RWPE2 (cell line): ENCODE results near the gene NLRP3.
"Not testable (repeated sequence)": the region's sequence is repeated elsewhere in the genome, so short reads cannot be mapped to it uniquely, and the experiment has no call there.

Source experiments
- ATAC-seq: fragments of 200-7000 bp; cut with Tn5 transposase; 3 replicates; pipeline ENCODE4 v1.9.1; 2021; ENCODE audit warnings: low read depth
- DNase-seq: peaks from one replicate; pipeline ENCODE4 v3.0.0-alpha.2; 2020; ENCODE audit warnings: low spot score
- H3K27ac ChIP-seq: fragments of 450-650 bp; 2 replicates; pipeline ENCODE4 v1.5.1; 2017; ENCODE audit warnings: mild to moderate bottlenecking; ENCODE audit not compliant: poor library complexity, severe bottlenecking
- H3K27me3 ChIP-seq: fragments of 250-450 bp; sonication (Bioruptor Pico); 2 replicates; pipeline ENCODE4 v1.5.1; 2021; ENCODE audit warnings: mild to moderate bottlenecking, moderate library complexity; ENCODE audit not compliant: insufficient read depth, poor library complexity, severe bottlenecking
- H3K36me3 ChIP-seq: fragments of 250-450 bp; sonication (Bioruptor Pico); 2 replicates; pipeline ENCODE4 v1.5.1; 2020; ENCODE audit warnings: low read depth, mild to moderate bottlenecking, moderate library complexity
- H3K4me1 ChIP-seq: fragments of 250-450 bp; sonication (Bioruptor Pico); 2 replicates; pipeline ENCODE4 v1.5.1; 2021; ENCODE audit warnings: mild to moderate bottlenecking, moderate library complexity; ENCODE audit not compliant: insufficient read depth, poor library complexity, severe bottlenecking
- H3K4me3 ChIP-seq: fragments of 250-450 bp; sonication (Bioruptor Pico); 2 replicates; pipeline ENCODE4 v1.5.1; 2021; ENCODE audit warnings: mild to moderate bottlenecking, moderate library complexity; ENCODE audit not compliant: severe bottlenecking
- H3K9me3 ChIP-seq: fragments of 250-450 bp; sonication (Bioruptor Pico); 2 replicates; pipeline ENCODE4 v1.5.1; 2021; ENCODE audit warnings: mild to moderate bottlenecking, moderate library complexity; ENCODE audit not compliant: severe bottlenecking
- CTCF ChIP-seq: fragments of 450-650 bp; IDR thresholded peaks from one replicate; pipeline ENCODE4 v1.5.1; 2017; ENCODE audit warnings: mild to moderate bottlenecking, moderate library complexity; ENCODE audit not compliant: poor library complexity, severe bottlenecking

The NLRP3 gene

DNA sequence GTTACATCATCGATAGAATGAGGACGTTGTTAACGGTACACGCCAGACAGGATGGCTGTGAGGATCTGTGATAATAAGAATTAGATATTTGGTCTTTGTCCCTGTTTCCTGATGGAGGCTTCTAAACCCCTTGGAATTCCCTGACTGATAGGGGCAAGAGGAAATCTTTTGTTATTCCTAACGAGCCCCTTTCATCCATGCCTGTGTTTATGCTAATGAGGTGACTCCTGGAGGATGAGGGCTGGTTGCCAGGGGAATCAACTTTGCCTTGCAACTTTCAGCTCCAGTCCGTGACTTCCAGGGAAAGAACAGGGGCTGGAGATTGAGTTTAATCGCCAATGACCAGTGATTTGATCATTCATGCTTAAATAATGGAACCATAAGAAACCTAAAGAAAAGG, 39.3 kb upstream of the NLRP3 start:
- no peaks in the 10 kb centered on the region for H3K9me3 ChIP-seq
- ATAC-seq (no peak), DNase-seq (no peak)
- H3K27me3 ChIP-seq: no peaks in the 10 kb centered on the region
- H3K36me3 ChIP-seq: no peaks in the 10 kb centered on the region
- no peak overlapping the region for H3K4me3 ChIP-seq
- no peaks in the 10 kb centered on the region for H3K4me1 ChIP-seq
- TF ChIP-seq CTCF: no peak
- no peak overlapping the region for H3K27ac ChIP-seq

- not testable (repeated sequence) for DNase-seq, H3K27ac ChIP-seq, H3K27me3 ChIP-seq, H3K4me3 ChIP-seq, ATAC-seq, H3K4me1 ChIP-seq, H3K9me3 ChIP-seq, H3K36me3 ChIP-seq
These were observed 38.3 kb upstream of the NLRP3 start for GRCh38 chr1:247377656-247378055.

DNA sequence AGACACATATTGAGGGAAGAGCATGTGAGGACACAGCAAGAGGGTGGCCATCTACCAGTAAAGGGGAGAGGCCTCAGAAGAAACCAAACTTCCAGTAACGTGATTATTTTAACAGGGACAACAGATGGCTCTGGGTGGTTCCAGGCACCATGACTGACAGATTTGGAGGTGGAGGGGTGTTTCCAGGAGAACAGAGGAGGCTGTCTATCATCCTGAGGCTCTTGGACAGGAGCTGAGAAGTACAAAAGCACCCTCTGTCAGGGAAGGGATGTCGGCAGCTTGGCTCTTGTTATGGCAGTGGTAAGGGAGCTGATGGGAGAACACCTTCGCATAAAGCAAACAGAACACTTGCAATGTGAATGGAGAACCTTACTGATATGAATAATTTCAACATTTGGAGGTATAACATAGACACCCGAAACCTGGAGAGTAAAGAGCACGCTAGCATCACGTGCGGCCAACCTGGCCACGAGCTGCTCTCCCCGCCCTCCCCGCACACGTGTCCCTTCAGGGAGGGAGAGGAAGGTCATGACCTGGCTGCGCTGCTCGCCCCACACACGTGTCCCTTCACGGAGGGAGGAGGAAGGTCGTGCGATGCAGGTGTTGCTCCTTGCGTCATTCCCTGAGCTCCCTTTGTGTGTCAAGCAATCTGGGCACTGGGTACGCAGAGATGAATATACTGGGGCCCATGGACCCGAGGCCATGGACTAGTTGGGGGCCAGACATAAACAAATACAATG, 37.5 kb upstream of the NLRP3 start:
- Histone ChIP-seq H3K4me3 (no peak overlapping the region), H3K9me3 (no peaks in the 10 kb centered on the region), H3K4me1 (no peaks in the 10 kb centered on the region), H3K27me3 (no peaks in the 10 kb centered on the region), H3K27ac (no peak overlapping the region), H3K36me3 (no peaks in the 10 kb centered on the region)
- ATAC-seq (no peak), DNase-seq (no peak)
- TF ChIP-seq CTCF: no peak

- Histone ChIP-seq H3K9me3 (no peaks in the 10 kb centered on the region), H3K36me3 (no peaks in the 10 kb centered on the region), H3K4me1 (peaks cover 5% of the 10 kb centered on the region), H3K27me3 (no peaks in the 10 kb centered on the region), H3K4me3 (no peak overlapping the region), H3K27ac (no peak overlapping the region)
- no peak for TF ChIP-seq CTCF
- no peak; the same call in 2 of the 3 replicates for ATAC-seq
- DNase-seq: no peak
These were observed 30.7 kb upstream of the NLRP3 start for GRCh38 chr1:247385283-247385682.

DNA sequence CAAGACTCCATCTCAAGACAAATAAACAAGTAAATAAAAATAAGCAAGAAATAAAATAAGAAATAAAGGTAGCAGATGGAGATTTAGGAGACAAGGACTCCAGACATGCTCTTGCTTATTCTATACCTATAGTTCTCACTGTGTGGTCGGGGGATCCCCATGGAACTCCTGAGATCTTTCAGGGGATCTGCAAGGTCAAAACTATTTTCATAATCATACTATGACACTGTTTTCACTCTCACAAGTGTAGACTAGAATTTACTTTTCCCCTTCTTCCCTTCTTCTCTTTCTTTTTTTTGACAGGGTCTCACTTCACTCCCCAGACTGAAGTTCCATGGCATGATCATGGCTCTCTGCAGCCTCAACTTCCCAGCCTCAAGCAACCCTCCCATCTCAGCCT, 29.8 kb upstream of the NLRP3 start:
- Histone ChIP-seq H3K9me3 (no peaks in the 10 kb centered on the region), H3K27me3 (no peaks in the 10 kb centered on the region), H3K27ac (no peak overlapping the region), H3K36me3 (no peaks in the 10 kb centered on the region), H3K4me1 (peaks cover 5% of the 10 kb centered on the region), H3K4me3 (no peak overlapping the region)
- ATAC-seq (no peak), DNase-seq (no peak)
- TF ChIP-seq CTCF: no peak
